Stimulated activated CD4-positive, alpha-beta T cell treated with anti-CD3 and anti-CD28 coated beads, Interleukin-12 subunit alpha, Interleukin-12 subunit beta, amount 100 ng/mL, for 48 hours (primary cell): ENCODE results near the gene RRAD.
"Not testable (repeated sequence)": the region's sequence is repeated elsewhere in the genome, so short reads cannot be mapped to it uniquely, and the experiment has no call there.

Experiments
- DNase-seq, 3 donors: peaks; one replicate each; pipeline ENCODE4 v3.0.0-alpha.2; 2020; ENCODE audit warnings: low read depth in 2 of 3, low spot score in 1 of 3

The RRAD gene, protein sequence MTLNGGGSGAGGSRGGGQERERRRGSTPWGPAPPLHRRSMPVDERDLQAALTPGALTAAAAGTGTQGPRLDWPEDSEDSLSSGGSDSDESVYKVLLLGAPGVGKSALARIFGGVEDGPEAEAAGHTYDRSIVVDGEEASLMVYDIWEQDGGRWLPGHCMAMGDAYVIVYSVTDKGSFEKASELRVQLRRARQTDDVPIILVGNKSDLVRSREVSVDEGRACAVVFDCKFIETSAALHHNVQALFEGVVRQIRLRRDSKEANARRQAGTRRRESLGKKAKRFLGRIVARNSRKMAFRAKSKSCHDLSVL

DNA sequence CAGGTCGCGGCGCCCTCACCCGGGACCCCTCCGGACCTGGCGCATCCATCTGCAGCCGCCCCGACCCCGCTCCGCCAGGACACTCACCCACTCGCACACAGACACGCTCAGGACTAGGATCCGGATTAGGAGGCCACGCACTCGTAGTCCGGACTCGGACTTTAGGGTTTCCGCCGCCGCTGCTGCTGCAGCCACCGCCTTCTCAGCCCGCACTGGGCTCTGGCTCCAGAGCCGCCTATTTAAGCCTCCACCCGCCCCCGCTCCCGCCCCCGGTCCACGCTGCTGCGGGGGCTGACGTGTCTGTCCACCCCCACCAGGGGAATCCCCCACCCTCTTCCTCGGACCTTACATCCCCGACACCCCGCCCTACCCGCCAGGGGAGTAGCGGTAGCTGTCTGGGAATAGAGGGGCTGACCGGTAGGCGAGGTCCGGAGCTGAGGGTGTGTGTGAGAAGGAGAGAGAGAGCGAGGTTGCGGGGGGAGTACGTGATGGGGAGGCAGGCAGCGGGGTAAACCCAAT is at the start of gene RRAD:
TSS of gene RRAD (minus strand) at position 214 of the 519 bp plus-strand sequence. CDS start 356 bp downstream, outside the sequence.
- no peak for DNase-seq

GRCh38 chr16:66974932-66975246 is 49.6 kb upstream of the RRAD start:
- peak; percentile 37 to 55 (median 51) for DNase-seq

DNA sequence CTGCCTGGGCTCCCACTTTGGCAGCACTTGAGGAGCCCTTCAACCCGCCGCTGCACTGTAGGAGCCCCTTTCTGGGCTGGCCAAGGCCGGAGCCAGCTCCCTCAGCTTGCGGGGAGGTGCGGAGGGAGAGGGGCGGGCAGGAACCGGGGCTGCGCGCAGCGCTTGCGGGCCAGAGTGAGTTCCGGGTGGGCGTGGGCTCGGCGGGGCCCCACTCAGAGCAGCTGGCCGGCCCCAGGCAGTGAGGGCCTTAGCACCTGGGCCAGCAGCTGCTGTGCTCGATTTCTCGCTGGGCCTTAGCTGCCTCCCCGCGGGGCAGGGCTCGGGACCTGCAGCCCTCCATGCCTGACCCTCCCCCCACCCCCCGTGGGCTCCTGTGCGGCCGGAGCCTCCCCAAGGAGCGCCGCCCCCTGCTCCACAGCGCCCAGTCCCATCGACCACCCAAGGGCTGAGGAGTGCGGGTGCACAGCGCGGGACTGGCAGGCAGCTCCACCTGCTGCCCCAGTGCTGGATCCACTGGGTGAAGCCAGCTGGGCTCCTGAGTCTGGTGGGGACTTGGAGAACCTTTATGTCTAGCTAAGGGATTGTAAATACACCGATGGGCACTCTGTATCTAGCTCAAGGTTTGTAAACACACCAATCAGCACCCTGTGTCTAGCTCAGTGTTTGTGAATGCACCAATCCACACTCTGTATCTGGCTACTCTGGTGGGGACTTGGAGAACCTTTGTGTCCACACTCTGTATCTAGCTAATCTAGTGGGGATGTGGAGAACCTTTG is 49.0 kb upstream of the RRAD start:
- DNase-seq = not testable (repeated sequence)

- DNase-seq = no peak
These were observed 48.4 kb upstream of the RRAD start for GRCh38 chr16:66973716-66974115.

- no peak for DNase-seq
These were observed 47.6 kb upstream of the RRAD start for GRCh38 chr16:66972983-66973382.

- no peak for DNase-seq
These were observed 45.7 kb upstream of the RRAD start for GRCh38 chr16:66970775-66971720.

DNA sequence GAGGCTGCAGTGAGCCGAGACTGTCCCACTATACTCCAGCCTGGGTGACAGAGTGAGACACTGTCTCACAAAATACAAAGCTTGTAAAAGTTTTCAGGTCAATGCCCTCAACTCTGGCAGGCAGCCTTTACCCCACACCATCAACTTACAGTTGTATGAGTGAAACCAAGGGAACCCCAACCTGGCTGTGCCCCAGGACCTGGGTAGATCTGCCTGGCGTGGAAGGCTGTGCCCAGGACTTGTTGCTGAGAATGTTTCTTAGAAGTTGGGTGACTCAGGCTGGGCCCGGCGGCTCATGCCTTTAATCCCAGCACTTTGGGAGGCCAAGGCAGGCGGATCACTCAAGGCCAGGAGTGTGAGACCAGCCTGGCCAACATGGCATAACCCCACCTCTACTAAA is 43.5 kb upstream of the RRAD start:
- no peak for DNase-seq

- no peak for DNase-seq
These were observed 38.7 kb upstream of the RRAD start for GRCh38 chr16:66964049-66964448.

DNA sequence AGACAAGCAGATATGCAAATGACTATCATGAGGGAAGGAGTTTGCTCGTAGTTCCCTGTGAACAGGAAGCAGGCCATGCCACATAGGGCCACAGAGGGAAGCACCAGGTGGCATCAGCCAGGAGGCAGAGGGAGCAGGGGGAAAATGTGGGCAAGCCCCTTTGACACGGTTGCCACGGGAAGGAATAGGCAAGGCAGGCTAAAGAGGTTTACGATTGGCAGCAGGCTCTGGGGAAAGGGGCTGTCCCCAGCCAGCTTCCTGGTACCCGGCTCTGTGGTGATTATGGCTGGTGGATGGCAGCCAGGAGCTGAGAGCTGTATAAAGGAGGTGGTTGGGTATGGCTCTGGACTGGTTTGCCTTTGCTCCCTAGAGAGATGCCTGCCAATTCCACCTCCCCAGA is 36.6 kb upstream of the RRAD start:
- DNase-seq = no peak

- DNase-seq = peak; percentile 64 to 69 (median 65)
These were observed 35.9 kb upstream of the RRAD start, which contains the start of gene CES3 for GRCh38 chr16:66961065-66961744. Gene CES3 (plus strand): TSS chr16:66961266. CDS start chr16:66961308, 42 bp downstream.

DNA sequence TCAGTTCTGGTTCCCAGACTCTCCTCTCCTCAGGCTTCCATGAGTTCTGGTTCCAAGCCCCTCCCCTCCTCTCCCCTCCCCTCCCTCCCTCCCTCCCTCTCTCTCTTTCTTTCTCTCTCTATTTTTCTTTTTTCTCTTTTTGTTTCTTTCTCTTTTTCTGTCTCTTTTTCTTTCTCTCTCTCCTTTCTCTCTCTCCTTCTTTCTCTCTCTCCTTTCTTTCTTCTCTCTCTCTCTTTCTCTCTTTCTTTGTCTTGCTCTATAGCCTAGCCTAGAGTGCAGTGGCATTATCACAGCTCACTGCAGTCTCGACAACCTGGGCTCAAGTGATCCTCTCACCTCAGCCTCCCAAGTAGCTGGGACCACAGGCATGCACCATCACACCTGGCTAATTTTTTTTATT is 34.9 kb upstream of the RRAD start:
- no peak for DNase-seq

DNA sequence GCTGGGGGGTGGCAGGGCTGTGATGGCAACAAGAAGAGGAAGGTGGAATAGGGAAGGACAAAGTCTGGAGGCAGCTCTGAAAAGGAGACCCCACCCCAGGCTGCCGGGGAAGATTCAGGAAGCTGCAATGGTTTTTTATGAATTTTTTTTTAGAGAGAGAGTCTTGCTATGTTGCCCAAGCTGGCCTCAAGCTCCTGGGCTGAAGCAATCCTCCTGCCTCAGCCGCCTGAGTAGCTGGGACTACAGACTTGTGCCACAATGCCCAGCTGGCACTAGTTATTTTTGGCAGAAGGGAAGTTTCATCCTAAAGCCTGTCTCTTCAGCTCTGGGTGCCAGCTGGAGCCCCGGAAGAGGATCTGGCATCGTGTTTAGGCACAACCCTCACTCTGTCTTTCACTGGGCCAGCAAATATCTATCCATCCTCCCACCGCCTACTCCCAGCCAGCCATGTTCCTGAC is 34.4 kb upstream of the RRAD start:
- no peak for DNase-seq

DNA sequence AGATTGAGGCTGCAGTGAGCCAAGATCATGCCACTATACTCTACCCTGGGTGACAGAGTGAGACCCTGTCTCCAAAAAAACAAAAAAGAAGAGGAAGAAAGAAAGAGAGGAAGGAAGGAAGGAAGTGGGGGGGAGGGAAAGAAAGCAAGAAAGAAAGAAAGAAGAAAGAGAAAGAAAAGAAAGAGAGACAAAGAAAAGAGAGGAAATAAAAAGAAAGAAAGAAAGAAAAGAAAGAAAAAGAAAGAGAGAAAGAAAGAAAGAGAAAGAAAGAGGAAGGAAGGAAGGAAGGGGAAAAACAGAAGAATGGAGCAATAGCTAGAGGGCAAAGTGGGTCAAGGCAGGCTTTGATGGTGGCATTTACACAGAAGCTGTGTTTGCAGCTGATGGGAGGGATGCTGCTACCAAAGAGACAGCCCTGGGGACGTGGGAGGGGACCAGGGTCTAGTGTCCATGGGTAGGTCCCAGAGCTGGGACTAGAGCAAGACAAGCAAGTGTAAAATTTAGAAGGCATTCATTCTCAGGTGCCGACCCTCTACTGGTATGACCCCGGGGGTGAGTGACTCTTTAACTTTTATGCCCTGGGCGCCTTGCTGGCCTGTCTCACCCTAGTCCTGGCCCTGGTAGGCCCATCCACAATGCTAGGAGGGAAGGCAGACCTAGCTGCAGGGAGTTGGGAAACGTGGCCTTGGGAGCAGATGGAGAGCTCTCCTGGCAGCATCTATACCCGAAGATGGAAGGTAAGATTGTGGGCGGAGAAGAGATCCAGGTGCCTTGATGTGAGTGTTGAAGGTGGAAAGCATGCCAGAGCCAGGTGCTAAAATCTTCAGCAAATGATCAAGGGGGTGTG is 33.7 kb upstream of the RRAD start:
- DNase-seq = no peak

GRCh38 chr16:66956154-66956457 is 30.8 kb upstream of the RRAD start:
- DNase-seq = not testable (repeated sequence)

DNA sequence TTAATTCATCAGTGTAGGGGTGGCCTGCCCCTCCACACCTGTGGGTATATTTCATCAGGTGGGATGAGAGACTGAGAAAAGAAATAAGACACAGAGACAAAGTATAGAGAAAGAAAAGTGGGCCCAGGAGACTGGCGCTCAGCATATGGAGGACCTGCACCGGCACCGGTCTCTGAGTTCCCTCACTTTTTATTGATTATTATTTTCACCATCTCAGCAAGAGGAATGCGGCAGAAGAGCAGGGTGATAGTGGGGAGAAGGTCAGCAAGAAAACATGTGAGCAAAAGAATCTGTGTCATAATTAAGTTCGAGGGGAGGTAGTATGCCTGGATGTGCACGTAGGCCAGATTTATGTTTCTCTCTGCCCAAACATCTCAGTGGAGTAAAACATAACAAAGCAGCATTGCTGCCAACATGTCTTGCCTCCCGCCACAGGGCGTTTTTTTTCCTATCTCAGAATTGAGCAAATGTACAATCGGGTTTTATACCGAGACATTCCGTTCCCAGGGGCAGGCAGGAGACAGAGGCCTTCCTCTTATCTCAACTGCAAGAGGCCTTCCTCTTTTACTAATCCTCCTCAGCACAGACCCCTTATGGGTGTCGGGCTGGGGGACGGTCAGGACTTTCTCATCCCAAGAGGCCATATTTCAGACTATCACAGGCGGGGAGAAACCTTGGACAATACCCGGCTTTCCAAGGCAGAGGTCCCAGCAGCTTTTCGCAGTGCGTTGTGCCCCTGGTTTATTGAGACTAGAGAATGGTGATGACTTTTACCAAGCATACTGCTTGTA is 30.2 kb upstream of the RRAD start:
- not testable (repeated sequence) for DNase-seq

- DNase-seq = peak; percentile 59 to 79 (median 70)
These were observed 28.8 kb upstream of the RRAD start for GRCh38 chr16:66954097-66954659.

DNA sequence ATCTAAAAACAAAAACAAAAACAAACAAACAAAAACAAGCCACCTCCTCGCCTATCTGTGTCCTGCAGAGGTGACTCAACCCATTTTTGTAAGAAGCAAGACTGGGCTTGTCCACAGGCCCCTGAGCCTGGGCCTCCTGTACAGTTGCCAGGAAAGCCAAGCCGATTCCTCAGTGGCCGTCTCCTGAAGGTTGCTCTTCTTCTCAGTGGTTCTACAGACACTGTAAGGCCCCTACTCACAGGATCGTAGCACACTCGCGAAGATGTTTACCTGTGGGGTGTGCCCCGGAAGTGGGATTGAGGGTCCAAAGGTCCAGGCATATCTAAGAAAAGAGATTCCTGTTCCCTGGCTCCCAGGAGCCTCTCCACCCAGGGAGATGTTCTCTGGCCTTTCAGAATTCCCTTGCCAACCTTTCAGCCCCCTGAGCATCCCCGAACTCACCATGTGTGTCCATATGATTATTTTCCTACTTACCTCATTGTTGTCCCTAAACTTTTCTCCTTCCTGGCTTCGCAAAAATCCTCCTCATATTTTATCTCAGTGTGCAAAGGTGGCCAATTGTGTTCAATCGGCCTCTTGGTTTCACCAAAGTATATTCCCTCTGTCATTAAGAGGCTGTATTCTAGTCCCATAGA is 28.2 kb upstream of the RRAD start:
- no peak for DNase-seq

DNA sequence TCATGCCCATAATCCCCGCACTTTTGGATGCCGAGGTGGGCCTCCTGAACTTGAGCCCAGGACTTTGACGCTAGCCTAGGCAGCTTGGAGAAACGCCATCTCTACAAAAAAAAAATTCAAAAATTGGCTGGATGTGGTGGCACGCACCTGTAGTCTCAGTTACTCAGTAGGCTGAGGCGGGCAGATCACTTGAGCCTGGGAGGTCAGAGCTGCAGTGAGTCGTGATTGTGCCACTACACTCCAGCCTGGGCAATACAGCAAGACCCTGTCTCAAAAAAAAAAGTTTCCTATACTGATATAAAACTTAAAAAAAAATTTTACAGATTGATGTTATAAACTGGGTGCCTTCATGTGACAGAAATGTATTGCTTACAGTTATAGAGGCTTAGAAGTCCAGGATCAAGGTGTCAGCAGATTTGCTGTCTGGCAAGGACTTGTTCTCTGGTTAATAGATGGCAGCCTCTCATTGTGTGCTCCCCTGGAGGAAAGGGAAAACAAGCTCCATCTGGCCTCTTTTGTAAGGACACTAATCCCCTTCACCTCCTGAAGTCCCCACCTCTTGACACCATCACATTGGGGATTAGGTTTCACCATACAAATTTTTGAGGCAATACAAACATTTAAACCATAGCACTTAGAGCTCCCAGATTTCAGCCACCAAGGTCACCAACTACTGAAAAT is 27.2 kb upstream of the RRAD start:
- DNase-seq = no peak
